CD1c-positive myeloid dendritic cell (primary cell): ENCODE results near the gene VRK3.
"Not testable (repeated sequence)": the region's sequence is repeated elsewhere in the genome, so short reads cannot be mapped to it uniquely, and the experiment has no call there.

ENCODE experiments used
- DNase-seq: peaks from one replicate; pipeline ENCODE4 v3.0.0-alpha.2; 2016; ENCODE audit errors: extremely low spot score

Gene VRK3

GRCh38 chr19:49987159-49987698, 37.9 kb downstream of the VRK3 start:
- peak; percentile 97 for DNase-seq

DNA sequence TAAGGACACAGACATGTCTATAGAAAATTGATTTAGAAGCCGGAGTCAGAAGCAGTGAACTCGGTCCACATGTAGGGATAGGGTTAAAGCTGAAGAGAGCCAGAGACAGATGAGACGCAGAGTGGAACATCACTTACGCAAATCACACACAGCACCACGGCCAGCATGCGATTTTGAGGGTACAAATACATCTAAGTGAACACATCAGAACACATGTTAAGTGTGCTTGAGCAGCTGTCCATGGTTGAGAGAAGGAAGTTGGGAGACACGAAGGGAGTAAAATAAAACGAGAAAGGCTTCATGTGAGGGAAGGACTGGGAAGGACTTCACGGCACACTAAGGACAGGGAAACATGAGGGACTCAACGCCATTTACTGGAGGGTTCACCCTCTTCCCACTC, 38.8 kb downstream of the VRK3 start:
- no peak for DNase-seq

- peak; percentile 8 for DNase-seq
These were observed 39.3 kb downstream of the VRK3 start for GRCh38 chr19:49985871-49986270.

- no peak for DNase-seq
These were observed 40.7 kb downstream of the VRK3 start for GRCh38 chr19:49984491-49984890.

DNA sequence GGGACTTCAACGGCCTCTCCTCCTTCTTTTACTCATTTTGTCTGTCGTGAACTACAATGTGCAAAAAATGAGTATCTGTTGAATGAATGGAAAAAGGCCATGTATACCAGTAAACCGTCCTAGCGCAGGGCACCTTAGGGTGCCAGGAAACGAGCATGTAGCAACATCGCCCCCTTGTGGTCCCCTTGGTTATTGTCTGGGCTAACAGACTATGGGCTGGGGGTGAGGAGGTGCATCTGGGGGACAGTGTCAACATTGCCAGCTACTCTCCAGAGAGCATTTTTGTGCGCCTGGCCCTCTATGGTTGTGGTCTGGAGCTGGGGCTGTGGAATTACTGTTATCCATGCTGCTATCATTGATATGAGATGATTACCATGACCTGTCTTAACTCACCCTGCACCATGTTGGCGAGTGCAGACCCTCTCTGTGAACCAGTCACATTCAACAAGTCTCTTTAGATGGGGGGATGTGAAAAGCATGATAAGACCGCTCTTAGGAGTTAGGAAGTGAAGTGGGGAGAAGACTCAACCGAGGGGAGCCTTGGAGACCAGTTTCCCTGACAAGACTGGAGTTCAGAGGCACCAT, 41.4 kb downstream of the VRK3 start:
- peak; percentile 88 for DNase-seq

GRCh38 chr19:49981603-49982593, 43.3 kb downstream of the VRK3 start:
- DNase-seq = no peak

GRCh38 chr19:49978324-49978723, 46.8 kb downstream of the VRK3 start:
- DNase-seq = no peak

GRCh38 chr19:49977881-49978280, 47.3 kb downstream of the VRK3 start:
- DNase-seq = no peak

- DNase-seq = no peak
These were observed 48.1 kb downstream of the VRK3 start for GRCh38 chr19:49977076-49977475.

GRCh38 chr19:49976496-49976895, 48.7 kb downstream of the VRK3 start:
- DNase-seq = no peak

DNA sequence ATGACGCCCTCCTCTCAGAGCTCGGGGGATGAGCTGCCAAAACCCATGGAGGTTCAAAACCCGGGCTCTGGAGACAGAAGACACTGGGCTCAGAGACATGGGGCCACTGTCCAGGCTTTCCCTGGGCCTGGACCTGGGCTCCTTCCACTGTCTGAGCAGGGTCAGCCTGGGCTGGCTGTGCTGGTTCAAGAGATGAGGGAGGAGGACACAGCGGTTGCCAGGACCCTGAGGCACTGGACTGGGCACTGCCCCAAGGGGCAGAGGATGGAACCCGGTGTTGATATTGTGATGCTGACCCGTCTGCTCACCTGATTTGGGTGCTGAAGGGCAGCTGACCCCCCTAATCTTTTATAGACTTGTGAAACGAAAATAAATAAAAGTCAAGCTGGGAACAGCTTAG, 50.1 kb downstream of the VRK3 start:
- no peak for DNase-seq

DNA sequence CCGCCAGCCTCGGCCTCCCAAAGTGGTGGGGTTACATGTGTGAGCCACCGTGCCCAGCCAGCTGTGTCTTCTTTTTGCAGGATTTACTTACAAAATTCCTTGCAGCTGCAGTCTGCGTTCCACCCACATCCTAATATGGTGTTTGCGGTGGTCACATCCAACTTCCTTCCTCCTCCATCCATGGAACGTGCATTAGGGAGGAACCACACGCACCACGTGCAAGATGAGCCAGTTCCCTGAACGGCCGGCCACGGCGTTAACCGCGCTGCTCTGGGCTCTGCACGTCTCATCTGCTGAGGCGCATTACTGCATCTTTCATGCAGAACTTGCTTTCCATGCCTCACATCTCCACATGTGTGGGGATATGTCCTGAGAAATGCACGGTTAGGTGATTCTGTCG, 51.2 kb downstream of the VRK3 start:
- peak; percentile 84 for DNase-seq

DNA sequence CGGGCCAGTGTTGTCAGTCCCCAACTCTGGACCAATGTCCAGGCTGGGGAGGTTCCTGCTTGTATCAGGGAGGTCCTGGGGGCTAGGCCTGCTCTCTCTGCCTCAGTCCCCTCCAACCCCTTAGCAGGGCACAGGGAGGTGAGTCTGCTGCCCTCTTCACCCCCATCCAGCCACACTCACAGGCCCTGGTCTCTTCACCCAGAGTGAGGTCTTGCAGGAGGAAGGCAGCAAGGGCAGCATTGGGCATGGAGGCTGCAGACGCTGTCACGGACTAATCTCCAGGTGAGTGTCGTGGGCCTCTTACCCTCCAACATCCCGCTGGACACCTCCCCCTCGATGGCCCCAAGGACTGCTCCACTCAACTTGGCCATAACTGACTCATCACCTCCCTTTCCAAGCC, 52.3 kb downstream of the VRK3 start:
- DNase-seq = no peak

GRCh38 chr19:49971991-49972411, 53.2 kb downstream of the VRK3 start:
- no peak for DNase-seq

DNA sequence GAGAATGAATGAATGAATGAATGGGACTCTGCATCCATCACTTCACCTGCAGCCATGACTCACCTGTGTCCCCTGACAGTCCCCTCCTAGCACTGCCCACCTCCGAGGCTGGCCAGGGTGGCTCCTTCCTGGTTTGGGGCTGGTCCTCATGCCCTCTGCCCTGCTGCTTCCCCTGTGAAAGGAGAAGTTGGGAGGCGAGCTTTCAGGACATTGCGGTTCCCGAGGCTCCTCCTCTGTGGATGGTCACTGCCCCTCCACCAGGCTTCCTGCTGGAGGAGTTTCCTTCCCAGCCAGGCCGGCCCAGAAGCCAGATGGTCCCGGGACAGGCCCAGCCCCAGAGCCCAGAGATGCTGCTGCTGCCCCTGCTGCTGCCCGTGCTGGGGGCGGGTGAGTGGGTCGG, 55.8 kb downstream of the VRK3 start:
- peak; percentile 69 for DNase-seq

DNA sequence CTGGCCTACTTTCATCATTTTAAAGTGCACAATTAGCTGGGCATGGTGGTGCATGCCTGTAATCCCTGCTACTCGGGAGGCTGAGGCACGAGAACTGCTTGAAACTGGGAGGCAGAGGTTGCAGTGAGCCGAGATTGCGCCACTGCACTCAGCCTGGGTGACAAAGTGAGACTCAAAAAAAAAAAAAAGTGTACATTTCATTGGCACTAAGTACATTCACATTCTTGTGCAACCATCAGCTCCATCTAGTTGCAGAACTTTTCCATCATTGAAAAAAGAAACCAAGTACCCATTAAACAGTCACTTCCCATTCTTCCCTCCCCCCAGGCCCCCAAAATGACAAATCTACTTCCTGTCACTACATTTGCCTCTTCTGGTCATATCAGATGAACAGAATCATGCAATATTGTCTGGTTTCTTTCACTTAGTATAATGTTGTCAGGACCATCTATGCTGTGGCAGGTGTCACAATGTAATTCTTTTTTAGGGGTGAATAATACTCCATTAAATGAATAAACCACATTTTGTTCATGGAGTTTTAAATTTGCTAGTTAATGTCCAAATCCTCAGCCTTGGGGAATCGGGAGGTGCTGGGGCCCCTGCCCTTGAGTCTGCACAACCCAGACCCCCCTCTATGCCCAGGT, 56.8 kb downstream of the VRK3 start:
- peak; percentile 72 for DNase-seq

DNA sequence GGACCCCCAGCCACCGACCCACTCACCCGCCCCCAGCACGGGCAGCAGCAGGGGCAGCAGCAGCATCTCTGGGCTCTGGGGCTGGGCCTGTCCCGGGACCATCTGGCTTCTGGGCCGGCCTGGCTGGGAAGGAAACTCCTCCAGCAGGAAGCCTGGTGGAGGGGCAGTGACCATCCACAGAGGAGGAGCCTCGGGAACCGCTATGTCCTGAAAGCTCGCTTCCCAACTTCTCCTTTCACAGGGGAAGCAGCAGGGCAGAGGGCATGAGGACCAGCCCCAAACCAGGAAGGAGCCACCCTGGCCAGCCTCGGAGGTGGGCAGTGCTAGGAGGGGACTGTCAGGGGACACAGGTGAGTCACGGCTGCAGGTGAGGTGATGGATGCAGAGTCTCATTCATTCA, 64.2 kb downstream of the VRK3 start, which contains the start of gene SIGLEC11:
TSS of gene SIGLEC11 (minus strand) at position 193 of the 400 bp plus-strand sequence. CDS start at position 102, 91 bp downstream.
- DNase-seq = peak; percentile 52

DNA sequence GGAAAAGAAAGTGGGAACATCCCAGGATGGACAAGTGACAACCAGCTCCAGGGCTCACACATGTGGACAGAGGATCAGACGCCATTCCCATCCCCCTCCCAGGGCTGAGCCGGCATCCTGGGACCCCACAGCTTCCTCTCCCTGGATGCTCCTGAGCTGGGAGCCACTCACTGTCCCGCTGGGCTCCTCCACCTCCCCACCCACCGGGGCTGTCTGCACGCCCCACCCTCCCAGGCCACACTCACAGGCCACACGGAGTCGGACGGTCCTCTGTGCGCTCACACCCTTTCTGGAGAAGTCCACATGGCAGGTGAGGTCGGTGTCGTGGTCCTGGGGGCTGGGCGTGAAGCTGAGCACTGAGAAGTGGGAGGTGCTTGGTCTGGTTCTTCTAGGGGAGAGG, 65.3 kb downstream of the VRK3 start:
- DNase-seq = not testable (repeated sequence)

DNA sequence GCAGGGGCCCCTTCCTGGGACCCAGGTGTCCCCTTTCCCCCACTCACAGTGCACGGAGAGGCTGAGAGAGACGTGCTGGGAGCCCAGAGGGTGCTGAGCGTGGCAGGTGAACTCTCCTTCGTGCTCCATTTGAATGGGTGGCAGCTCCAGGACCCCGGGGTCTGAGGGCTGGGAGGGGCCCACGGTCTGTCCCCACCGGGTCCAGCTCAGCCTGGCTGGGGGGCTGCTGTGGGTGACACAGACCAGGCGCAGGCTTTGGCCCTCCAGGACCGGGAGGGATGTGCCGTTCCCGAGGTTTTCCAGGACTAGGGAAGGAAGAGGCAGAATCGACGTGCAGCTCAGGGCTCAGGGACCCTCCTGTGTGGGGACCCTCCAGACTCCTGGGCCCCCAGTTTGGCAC, 66.6 kb downstream of the VRK3 start:
- DNase-seq = not testable (repeated sequence)

GRCh38 chr19:49958144-49958543, 67.0 kb downstream of the VRK3 start:
- not testable (repeated sequence) for DNase-seq

DNA sequence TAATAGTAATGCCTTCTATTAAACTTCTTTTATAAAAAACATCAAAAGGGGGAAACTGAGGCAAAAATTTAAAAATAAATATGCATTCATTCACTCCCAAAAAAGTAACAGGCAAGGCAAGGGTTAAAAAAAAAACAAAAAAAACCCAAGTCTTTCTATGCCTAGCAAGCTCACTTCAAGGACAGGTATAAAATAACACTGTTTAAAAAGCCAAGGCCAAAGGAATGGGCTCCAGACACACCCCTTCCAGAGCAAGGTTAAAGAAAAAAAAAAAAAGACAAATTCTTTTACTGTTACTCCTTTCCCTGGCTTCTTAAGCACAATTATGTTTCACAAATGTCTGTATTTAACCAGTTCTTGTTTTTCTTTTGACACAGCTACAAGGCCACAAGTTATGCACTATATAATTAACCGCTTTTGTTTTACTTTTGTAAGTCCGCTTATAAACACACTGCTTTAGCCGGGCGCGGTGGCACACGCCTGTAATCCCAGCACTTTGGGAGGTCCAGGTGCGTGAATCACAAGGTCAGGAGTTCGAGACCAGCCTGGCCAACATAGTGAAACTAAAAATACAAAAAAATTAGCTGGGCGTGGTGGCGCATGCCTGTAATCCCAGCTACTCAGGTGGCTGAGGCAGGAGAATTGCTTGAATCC, 67.8 kb downstream of the VRK3 start:
- no peak for DNase-seq

GRCh38 chr19:49956115-49956495, 69.1 kb downstream of the VRK3 start:
- DNase-seq = no peak
